GM19438 (cell line): Measurements from ENCODE around the gene TEKT5.

Experiments
- ATAC-seq: cut with Tn5 transposase; IDR thresholded peaks from one replicate; pipeline ENCODE4 v1.9.1; 2021; ENCODE audit warnings: low read depth; ENCODE audit not compliant: unreplicated experiment

TEKT5 gene

DNA sequence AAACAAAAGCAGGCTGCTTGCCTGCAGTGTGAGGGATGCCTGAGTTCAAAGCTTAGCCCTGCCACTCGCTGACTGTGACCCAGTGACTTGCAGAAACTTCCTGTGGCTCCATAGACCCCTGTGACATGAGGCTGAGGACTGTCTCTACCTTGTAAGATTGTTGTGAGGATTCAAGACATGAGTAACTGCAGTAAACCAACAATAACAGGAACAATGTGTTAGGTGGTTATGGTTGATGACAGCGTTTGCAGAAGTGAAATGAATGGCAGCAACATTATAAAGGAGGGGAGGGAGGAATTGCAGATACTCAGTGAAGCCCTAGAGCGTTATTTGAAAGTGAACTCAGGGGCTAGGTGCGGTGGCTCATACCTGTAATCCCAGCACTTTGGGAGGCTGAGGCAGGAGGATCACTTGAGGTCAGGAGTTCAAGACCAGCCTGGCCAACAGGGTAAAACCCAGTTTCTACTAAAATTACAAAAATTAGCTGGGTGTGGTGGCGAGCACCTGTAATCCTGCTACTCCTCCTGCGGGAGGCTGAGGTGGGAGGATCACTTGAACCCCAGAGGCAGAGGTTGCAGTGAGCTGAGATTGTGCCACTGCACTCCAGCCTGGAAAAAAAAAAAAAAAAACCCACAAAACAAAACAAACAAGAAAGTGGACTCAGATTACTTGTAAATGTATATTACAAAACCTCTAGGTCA lies 80.8 kb downstream of the TEKT5 start:
- no peak for ATAC-seq

DNA sequence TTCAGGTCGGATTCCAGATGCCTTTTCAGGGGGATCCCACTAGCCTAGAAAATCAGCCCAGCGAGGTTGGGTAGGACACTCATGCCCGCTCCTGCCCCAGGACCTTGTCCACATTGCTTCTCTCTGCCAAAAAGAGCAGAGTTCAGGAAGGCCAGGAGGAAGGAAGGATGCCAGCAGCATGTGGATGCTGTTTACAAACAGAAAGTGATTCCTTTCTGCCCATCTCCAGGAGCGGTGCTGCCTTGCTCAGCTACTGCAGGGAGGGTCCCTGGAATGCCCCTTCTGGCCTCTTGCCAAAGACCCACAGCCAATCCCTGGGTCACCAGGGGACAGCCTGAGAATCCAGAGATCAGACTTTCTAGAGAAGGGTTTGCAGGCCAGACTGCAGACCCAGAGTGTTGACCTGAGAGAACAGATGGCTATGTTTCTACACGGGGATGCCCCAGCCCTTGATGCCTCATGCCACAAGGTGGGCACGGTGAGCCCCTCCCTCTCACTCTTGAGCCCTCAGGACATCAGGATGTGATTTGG lies 82.0 kb downstream of the TEKT5 start:
- no peak for ATAC-seq

DNA sequence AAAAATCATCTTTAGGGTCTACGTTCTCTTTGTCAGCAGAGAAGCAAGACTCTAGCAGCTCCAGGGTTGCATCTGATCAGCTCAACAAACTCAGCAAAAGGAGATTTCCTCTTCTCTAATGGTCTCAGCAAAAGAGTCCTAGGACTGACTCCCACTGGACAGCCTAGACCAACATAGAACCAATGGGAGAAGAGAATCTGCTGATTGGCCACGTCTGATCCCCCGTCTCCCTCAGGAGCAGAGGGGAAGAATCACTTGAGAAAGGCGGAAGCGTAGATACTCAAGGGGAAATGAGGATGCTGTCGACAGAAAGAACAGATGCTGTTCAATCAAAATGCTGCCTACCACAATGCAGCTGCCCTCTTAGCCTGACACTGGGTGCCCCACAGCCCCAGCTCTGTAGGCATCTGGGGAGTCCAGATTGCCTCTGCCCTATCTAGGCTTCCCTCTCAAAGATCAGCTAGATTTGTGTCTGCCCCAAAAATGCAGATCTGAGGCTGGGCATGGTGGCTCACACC lies 82.8 kb downstream of the TEKT5 start:
- ATAC-seq = no peak

DNA sequence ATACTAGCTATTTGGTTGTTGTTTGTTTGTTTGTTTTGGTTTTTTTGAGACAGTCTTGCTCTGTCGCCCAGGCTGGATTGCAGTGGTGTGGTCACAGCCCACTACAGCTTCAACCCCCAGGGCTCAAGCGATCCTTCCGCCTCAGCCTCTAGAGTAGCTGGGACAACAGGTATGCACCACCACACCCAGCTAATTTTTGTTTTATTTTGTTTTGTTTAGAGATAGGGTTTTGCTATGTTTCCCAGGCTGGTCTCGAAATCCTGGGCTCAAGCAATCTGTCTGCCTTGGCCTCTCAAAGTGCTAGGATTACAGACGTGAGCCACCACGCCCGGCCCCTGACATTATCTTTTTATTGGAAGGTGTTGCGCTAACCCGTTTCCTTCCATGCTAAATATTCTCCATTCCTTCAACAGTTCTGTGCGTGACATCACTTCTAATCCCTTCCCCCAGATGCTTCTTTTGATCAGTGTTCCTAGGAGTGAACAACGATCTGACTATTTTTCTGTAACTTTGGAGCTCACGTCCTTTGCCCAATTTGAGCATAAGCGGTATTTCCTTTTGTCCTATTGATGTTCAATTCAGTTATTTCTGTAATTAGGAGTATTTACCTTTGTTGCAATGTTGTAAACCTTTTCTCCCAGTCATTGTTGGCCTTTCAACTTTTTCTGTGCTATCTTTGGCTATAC lies 84.1 kb downstream of the TEKT5 start:
- ATAC-seq = no peak

- no peak for ATAC-seq
These were observed 85.3 kb downstream of the TEKT5 start for GRCh38 chr16:10609402-10609774.

DNA sequence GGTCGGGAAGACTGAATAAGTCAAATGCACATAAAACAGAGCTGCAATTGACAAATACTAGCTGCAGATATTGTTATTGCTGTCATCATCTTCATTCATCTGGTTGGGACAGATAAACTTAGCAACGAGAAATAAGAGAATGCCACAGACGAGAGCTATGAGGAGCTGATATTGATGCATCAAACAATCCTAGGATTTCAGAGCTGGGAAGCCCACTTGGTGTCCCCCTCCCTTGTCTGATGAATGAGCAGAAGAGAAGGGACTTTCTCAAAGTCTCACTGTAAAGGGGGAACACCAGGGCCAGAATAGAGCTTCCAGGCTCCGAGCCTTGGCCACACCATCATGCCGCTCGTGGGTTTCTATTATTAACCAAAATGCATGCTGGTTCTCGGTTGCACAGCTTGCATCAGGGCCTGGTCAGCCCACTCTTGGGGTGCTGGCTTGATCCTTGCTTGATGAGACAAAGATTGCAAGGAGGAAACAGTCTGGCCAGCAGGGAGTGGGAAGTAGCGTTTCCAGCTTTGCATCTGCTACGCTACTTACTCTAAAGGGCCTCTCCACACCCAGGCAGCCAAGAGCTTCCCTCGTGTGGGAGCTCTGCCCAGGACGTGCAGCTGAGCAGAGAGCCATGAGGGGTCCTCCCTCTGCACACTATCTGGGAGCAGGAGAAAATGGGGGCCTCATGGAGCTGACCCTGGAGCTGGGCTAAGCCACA lies 85.9 kb downstream of the TEKT5 start:
- ATAC-seq = no peak

DNA sequence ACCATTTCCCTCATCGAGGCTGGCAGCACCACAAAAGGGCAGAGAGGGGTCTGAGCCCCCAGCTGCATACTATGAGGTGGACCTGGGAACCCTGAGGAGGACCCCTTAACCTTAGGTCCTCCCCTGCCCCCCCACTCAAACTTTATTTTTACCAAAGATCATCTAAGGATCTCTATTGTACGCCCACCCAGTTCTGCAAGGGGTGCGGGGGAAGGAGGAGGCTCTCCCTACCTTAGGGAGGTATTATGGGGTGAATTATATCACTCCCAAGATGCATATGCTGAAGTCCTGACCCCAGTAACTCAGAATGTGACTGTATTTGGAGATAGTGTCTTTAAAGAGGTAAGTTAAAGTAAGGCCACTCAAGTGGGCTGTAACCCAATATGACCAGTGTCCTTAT lies 87.6 kb downstream of the TEKT5 start:
- no peak for ATAC-seq

GRCh38 chr16:10606607-10607006 lies 88.1 kb downstream of the TEKT5 start:
- no peak for ATAC-seq

DNA sequence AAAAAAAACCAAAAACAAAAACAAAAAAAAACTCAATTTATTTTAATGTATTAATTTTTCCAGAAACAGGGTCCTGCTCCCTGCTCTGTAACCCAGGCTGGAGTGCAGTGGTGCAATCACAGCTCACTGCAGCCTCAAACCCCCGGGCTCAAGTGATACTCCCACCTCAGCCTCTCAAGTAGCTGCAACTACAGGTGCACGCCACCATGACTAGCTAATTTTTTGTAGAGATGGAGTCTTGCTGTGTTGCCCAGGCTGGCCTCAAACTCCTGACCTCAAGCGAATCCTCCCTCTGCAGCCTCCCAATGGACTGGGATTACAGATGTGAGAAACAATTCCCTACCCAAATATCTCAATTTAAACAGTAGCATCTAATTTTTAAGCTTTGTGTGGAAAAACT lies 89.1 kb downstream of the TEKT5 start:
- ATAC-seq = no peak

DNA sequence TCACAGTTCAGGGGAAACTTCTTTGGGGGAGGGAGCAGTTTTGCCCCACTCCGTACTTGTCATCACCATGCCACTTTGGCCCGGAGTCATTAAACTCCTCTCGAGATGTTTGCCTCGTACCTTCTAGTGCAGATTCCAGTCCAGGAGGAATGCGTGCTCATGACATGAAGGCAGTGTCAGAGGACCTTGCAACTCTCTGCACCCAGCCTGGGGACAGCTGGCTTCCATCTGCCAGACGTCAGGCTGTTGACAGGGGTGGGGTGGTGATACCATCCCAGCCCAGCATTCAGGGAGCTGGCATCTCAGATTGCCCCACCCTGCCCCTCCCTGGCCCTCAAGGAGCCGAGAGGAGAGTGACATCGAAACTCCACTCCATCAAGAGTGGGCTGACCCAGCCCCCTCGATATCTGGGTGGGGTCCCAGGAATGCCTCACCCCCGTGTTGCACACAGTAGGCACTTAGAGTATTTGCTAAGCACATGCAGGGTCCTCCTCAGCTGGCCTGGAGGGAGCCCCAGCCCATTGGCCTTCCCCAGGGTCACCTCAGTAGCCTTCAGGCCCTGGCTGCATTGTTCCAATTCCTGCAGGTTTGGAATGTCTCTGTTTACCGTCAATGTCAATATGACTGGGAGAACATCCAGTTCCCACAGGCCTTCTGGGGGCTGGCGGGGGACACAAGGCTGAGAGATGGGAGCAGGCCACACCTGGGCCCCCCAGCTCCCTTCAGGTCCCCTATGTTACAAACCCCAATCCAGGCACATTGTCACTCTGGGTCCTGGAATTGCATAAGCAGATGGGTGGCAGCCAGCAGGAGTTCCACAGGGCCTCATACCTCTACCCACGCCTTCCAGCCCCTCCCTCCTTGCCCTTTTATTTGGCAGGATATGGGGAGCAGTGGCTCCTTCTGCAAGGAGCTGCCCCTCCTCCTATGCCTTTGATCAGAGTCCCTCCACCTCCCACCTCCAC lies 93.0 kb downstream of the TEKT5 start:
- no peak for ATAC-seq

- no peak for ATAC-seq
These were observed 93.8 kb downstream of the TEKT5 start for GRCh38 chr16:10600782-10601443.

GRCh38 chr16:10599626-10600025 lies 95.1 kb downstream of the TEKT5 start:
- ATAC-seq = no peak

- ATAC-seq = no peak
These were observed 96.6 kb downstream of the TEKT5 start for GRCh38 chr16:10598157-10598556.

GRCh38 chr16:10597187-10597601 lies 97.5 kb downstream of the TEKT5 start:
- ATAC-seq = no peak

GRCh38 chr16:10594312-10594950 lies 100.3 kb downstream of the TEKT5 start:
- ATAC-seq = no peak

GRCh38 chr16:10592611-10593010 lies 102.1 kb downstream of the TEKT5 start:
- ATAC-seq = no peak

GRCh38 chr16:10590342-10590741 lies 104.4 kb downstream of the TEKT5 start:
- no peak for ATAC-seq

GRCh38 chr16:10589109-10589508 lies 105.6 kb downstream of the TEKT5 start:
- no peak for ATAC-seq

GRCh38 chr16:10587622-10588021 lies 107.1 kb downstream of the TEKT5 start:
- no peak for ATAC-seq
